ENCODE data around the gene STX7. TPM values are rescaled to one million over a fixed set of nuclear protein-coding genes. Genes with fewer than 3 reads are reported as not detected.

The STX7 gene
- total and polyA plus RNA-seq, 2 donors (not counting 3 experiments of a cell fraction or from before 2014, with no cell fraction given): 13.4 to 45.5 TPM

DNA sequence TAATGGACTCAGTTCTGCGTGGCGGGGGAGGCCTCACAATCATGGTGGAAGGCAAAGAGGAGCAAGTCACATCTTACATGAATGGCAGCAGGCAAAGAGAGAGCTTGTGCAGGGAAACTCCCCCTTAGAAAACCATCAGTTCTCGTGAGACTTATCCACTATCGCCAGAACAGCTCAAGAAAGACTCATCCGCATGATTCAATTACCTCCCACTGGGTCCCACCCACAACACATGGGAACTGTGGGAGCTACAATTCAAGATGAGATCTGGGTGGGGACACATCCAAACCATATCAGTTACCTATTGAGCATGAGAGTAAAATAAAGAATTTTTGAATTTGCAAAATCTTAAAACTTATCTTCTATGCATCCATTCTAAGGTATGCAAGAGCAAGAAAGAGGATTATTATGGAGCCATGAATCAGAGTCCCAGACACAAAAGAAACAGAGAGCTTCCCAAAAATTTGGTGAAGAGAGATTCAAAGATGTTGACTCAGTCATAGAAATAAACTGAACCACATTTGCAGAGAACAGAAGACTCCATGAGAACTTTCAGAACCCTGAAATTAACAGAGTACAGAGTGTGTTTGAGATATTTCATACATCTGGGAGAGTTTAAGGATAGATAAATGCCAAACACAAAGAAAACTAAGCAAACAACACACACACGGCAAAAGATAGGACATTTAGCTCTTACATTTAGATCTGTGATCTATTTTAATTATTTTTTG lies 94.5 kb downstream of the STX7 start:
- H2AFZ ChIP-seq (ENCODE audit: low read depth, low read length): no peak overlapping the region
- H4K20me1 ChIP-seq (replicated peaks; ENCODE audit: control insufficient read depth, extremely low read depth, insufficient read depth, low read length): no peaks in the 10 kb centered on the region
- ChIA-PET CTCF (no interaction called here), POLR2A (no interaction called here)
- H3K27ac ChIP-seq (ENCODE audit: insufficient read depth, low read depth, low read length): no peak overlapping the region
- H3K9ac ChIP-seq (replicated peaks; ENCODE audit: extremely low read depth, insufficient read depth, low read length): no peak overlapping the region
- H3K27me3 ChIP-seq (ENCODE audit: control insufficient read depth in 2 of 2, insufficient read depth in 2 of 2, low read length in 2 of 2): peaks cover 3 to 8% of the 10 kb centered on the region in 2 experiments
- DNase-seq (ENCODE audit: low read depth, low spot score) (no peak), FAIRE-seq (no peak)
- no peaks in the 10 kb centered on the region for H3K9me1 ChIP-seq (replicated peaks; ENCODE audit: control insufficient read depth, extremely low read depth, insufficient read depth, low read length)
- TF ChIP-seq FOS (IDR thresholded peaks at IDR 0.05; ENCODE audit: borderline replicate concordance, insufficient read depth, low read length) (no peak), EZH2 (IDR thresholded peaks at IDR 0.05; ENCODE audit: borderline replicate concordance, low read depth, low read length, severe bottlenecking) (no peak), GATA2 (IDR thresholded peaks at IDR 0.05; ENCODE audit: insufficient read depth, insufficient read length, low read depth, low read length) (no peak), POLR2AphosphoS5 (IDR thresholded peaks at IDR 0.05; ENCODE audit: insufficient read depth, low read depth, low read length) (no peak), MYC (IDR thresholded peaks at IDR 0.05; ENCODE audit: low read depth, low read length) (no peak), MAX (IDR thresholded peaks at IDR 0.05; ENCODE audit: insufficient read depth, insufficient read length) (no peak), POLR2A (IDR thresholded peaks at IDR 0.05; ENCODE audit: low read depth, low read length) (no peak), JUN (IDR thresholded peaks at IDR 0.05; ENCODE audit: borderline replicate concordance, insufficient read depth, insufficient read length, low read depth) (no peak)
- TF ChIP-seq, protein P1, sequence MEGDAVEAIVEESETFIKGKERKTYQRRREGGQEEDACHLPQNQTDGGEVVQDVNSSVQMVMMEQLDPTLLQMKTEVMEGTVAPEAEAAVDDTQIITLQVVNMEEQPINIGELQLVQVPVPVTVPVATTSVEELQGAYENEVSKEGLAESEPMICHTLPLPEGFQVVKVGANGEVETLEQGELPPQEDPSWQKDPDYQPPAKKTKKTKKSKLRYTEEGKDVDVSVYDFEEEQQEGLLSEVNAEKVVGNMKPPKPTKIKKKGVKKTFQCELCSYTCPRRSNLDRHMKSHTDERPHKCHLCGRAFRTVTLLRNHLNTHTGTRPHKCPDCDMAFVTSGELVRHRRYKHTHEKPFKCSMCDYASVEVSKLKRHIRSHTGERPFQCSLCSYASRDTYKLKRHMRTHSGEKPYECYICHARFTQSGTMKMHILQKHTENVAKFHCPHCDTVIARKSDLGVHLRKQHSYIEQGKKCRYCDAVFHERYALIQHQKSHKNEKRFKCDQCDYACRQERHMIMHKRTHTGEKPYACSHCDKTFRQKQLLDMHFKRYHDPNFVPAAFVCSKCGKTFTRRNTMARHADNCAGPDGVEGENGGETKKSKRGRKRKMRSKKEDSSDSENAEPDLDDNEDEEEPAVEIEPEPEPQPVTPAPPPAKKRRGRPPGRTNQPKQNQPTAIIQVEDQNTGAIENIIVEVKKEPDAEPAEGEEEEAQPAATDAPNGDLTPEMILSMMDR (IDR thresholded peaks at IDR 0.05; ENCODE audit: extremely low read depth in 1 of 2, insufficient read depth in 1 of 2, low read depth in 1 of 2, low read length in 2 of 2): no peak
- H3K4me2 ChIP-seq (ENCODE audit: insufficient read depth, low read length): no peak overlapping the region
- H3K4me3 ChIP-seq (replicated peaks in 1 of 3; ENCODE audit: insufficient read depth in 1 of 3, low read depth in 1 of 3, low read length in 3 of 3): no peak overlapping the region
- no TSS peak for BruUV-seq (replicated peaks)
- dilution Hi-C loops (cut with MboI; ENCODE audit: extremely low pct_ligation_motif_present, low sequenced_read_pairs): no loop called here
- H3K36me3 ChIP-seq (ENCODE audit: control insufficient read depth in 2 of 2, extremely low read depth in 1 of 2, insufficient read depth in 2 of 2, low read length in 2 of 2): no peaks in the 10 kb centered on the region
- no peaks in the 10 kb centered on the region for H3K9me3 ChIP-seq (replicated peaks; ENCODE audit: control insufficient read depth, insufficient read depth, low read length)
- no peaks in the 10 kb centered on the region for H3K4me1 ChIP-seq (ENCODE audit: control insufficient read depth, extremely low read depth, insufficient read depth, low read length)
- no peaks in the 10 kb centered on the region for H3K79me2 ChIP-seq (ENCODE audit: control insufficient read depth, insufficient read depth, low read length)
- intact Hi-C loops (cut with micrococcal nuclease): no loop called here

All from endothelial cell of umbilical vein (primary cell).